CD4-positive, CD25-positive, alpha-beta regulatory T cell (primary cell): Measurements from ENCODE around the gene ADM. TPM values are rescaled to one million over a fixed set of nuclear protein-coding genes. Genes with fewer than 3 reads are reported as not detected.

Experiments
- ATAC-seq, 2 donors: fragments of 150-1000 bp; cut with Tn5 transposase; one replicate each; pipeline ENCODE4 v1.10.0; 2021; ENCODE audit warnings: low read depth in 2 of 2, moderate number of reproducible peaks in 2 of 2, moderate library complexity in 1 of 2
- DNase-seq, 3 donors: peaks; one replicate each; pipeline versions ENCODE4 v3.0.0 to v3.0.0-alpha.2; 2012 to 2022; ENCODE audit warnings: mixed read lengths in 1 of 3
- H3K27ac ChIP-seq: one replicate; pipeline ENCODE4 v1.7.0; 2013; ENCODE audit warnings: mild to moderate bottlenecking, low read length; ENCODE audit not compliant: insufficient read depth, poor library complexity, severe bottlenecking
- H3K27me3 ChIP-seq: one replicate; pipeline ENCODE4 v1.7.0; 2013; ENCODE audit warnings: low read length; ENCODE audit not compliant: control insufficient read depth, insufficient read depth
- H3K36me3 ChIP-seq: one replicate; pipeline ENCODE4 v1.7.0; 2013; ENCODE audit warnings: mild to moderate bottlenecking, low read length, moderate library complexity; ENCODE audit not compliant: control insufficient read depth, insufficient read depth
- H3K4me1 ChIP-seq: 2 replicates; pipeline ENCODE4 v1.7.0; 2013; ENCODE audit warnings: mild to moderate bottlenecking, low read length; ENCODE audit not compliant: insufficient read depth, control insufficient read depth, poor library complexity, severe bottlenecking
- H3K4me3 ChIP-seq: one replicate; pipeline ENCODE4 v1.7.0; 2013; ENCODE audit warnings: low read depth, mild to moderate bottlenecking, low read length, moderate library complexity
- H3K9me3 ChIP-seq, 2 experiments: 1 replicate in 1 of 2; 2 replicates in 1 of 2; pipeline ENCODE4 v1.7.0; 2013; ENCODE audit warnings: low read length in 2 of 2, mild to moderate bottlenecking in 1 of 2, moderate library complexity in 1 of 2; ENCODE audit not compliant: control insufficient read depth in 2 of 2
- H3K27ac Mint-ChIP-seq, 3 donors: one replicate each; pipeline ENCODE4 v1.8.0; 2020 to 2022; ENCODE audit warnings: mild to moderate bottlenecking in 3 of 3, mixed read lengths in 3 of 3, moderate library complexity in 2 of 3
- H3K27me3 Mint-ChIP-seq: one replicate; pipeline ENCODE4 v1.8.0; 2022; ENCODE audit warnings: mild to moderate bottlenecking, mixed read lengths
- H3K36me3 Mint-ChIP-seq: one replicate; pipeline ENCODE4 v1.8.0; 2020; ENCODE audit warnings: mixed read lengths
- H3K4me1 Mint-ChIP-seq, 4 donors: one replicate each; pipeline ENCODE4 v1.8.0; 2020 to 2022; ENCODE audit warnings: mixed read lengths in 4 of 4, mild to moderate bottlenecking in 1 of 4
- H3K4me3 Mint-ChIP-seq, 4 donors: one replicate each; pipeline ENCODE4 v1.8.0; 2020 to 2022; ENCODE audit warnings: mild to moderate bottlenecking in 4 of 4, mixed read lengths in 4 of 4, moderate library complexity in 3 of 4
- H3K9me3 Mint-ChIP-seq, 7 donors: one replicate each; pipeline ENCODE4 v1.8.0; 2020 to 2022; ENCODE audit warnings: mixed read lengths in 7 of 7, mild to moderate bottlenecking in 3 of 7, moderate library complexity in 2 of 7
- polyA plus RNA-seq, 4 donors: library from polyadenylated mRNA; unstranded; fragments of 300-500 nt; fragmentation: Illumina TruSeq; gene quantifications; one replicate each; pipeline ENCODE4 v1.2.3, GENCODE V29; 2021
- total RNA-seq: library from RNA; stranded (reverse); gene quantifications from one replicate; pipeline ENCODE4 v1.2.3, GENCODE V29; 2022

Gene ADM
- total and polyA plus RNA-seq, 5 donors from 2014 or later = 0.39 TPM; not detected in 4

GRCh38 chr11:10308201-10308954 lies 3.5 kb downstream of the ADM start:
- Mint-ChIP-seq H3K27me3 (peaks cover 87% of the 10 kb centered on the region), H3K9me3 (peaks cover 0 to 2% (median 0%) of the 10 kb centered on the region in 7 donors), H3K4me3 (peak overlapping the region; percentile 69 to 99 (median 90)), H3K4me1 (peaks cover 6 to 45% (median 20%) of the 10 kb centered on the region in 4 donors), H3K36me3 (no peaks in the 10 kb centered on the region), H3K27ac (peak overlapping the region in 2 of 3 donors; percentile 76 to 79)
- Histone ChIP-seq H3K27ac (no peak overlapping the region), H3K36me3 (no peaks in the 10 kb centered on the region), H3K4me1 (peaks cover 50% of the 10 kb centered on the region), H3K9me3 (no peaks in the 10 kb centered on the region), H3K27me3 (peaks cover 42% of the 10 kb centered on the region), H3K4me3 (peak overlapping the region; percentile 32)
- ATAC-seq (no peak), DNase-seq (no peak)

GRCh38 chr11:10309163-10310093 lies 4.6 kb downstream of the ADM start:
- ATAC-seq (no peak), DNase-seq (no peak)
- H3K4me1 ChIP-seq = peaks cover 39% of the 10 kb centered on the region
- no peak overlapping the region for H3K27ac Mint-ChIP-seq
- H3K4me3 Mint-ChIP-seq = no peak overlapping the region
- H3K36me3 Mint-ChIP-seq = no peaks in the 10 kb centered on the region
- no peak overlapping the region for H3K27ac ChIP-seq
- H3K36me3 ChIP-seq = no peaks in the 10 kb centered on the region
- peaks cover 5 to 35% (median 15%) of the 10 kb centered on the region in 4 donors for H3K4me1 Mint-ChIP-seq
- peaks cover 42% of the 10 kb centered on the region for H3K27me3 ChIP-seq
- H3K4me3 ChIP-seq = no peak overlapping the region
- H3K9me3 Mint-ChIP-seq = peaks cover 0 to 2% (median 0%) of the 10 kb centered on the region in 7 donors
- H3K9me3 ChIP-seq = no peaks in the 10 kb centered on the region
- H3K27me3 Mint-ChIP-seq = peaks cover 79% of the 10 kb centered on the region

GRCh38 chr11:10310301-10310841 lies 5.5 kb downstream of the ADM start:
- Mint-ChIP-seq H3K4me3 (no peak overlapping the region), H3K27me3 (peaks cover 75% of the 10 kb centered on the region), H3K27ac (no peak overlapping the region), H3K4me1 (peaks cover 5 to 29% (median 15%) of the 10 kb centered on the region in 4 donors), H3K36me3 (no peaks in the 10 kb centered on the region), H3K9me3 (peaks cover 0 to 2% (median 0%) of the 10 kb centered on the region in 7 donors)
- ATAC-seq (no peak), DNase-seq (no peak)
- Histone ChIP-seq H3K36me3 (no peaks in the 10 kb centered on the region), H3K27ac (no peak overlapping the region), H3K27me3 (peaks cover 39% of the 10 kb centered on the region), H3K9me3 (no peaks in the 10 kb centered on the region), H3K4me1 (peaks cover 30% of the 10 kb centered on the region), H3K4me3 (no peak overlapping the region)

- Mint-ChIP-seq H3K4me1 (peaks cover 5 to 16% (median 10%) of the 10 kb centered on the region in 4 donors), H3K36me3 (no peaks in the 10 kb centered on the region), H3K27me3 (peaks cover 66% of the 10 kb centered on the region), H3K4me3 (no peak overlapping the region), H3K9me3 (peaks cover 0 to under 1% (median 0%) of the 10 kb centered on the region in 7 donors), H3K27ac (no peak overlapping the region)
- Histone ChIP-seq H3K27me3 (peaks cover 36% of the 10 kb centered on the region), H3K27ac (no peak overlapping the region), H3K4me3 (no peak overlapping the region), H3K9me3 (no peaks in the 10 kb centered on the region), H3K4me1 (peaks cover 16% of the 10 kb centered on the region), H3K36me3 (no peaks in the 10 kb centered on the region)
- ATAC-seq (no peak), DNase-seq (no peak)
These were observed 6.9 kb downstream of the ADM start for GRCh38 chr11:10311802-10312201.

- peaks cover 0 to 2% (median 0%) of the 10 kb centered on the region in 4 donors for H3K4me1 Mint-ChIP-seq
- Histone ChIP-seq H3K27me3 (peaks cover 25% of the 10 kb centered on the region), H3K4me1 (no peaks in the 10 kb centered on the region), H3K9me3 (no peaks in the 10 kb centered on the region), H3K27ac (no peak overlapping the region), H3K4me3 (no peak overlapping the region), H3K36me3 (no peaks in the 10 kb centered on the region)
- ATAC-seq = peak; percentile 62 to 80
- DNase-seq = peak in 2 of 3 donors; percentile 32 to 69
- H3K9me3 Mint-ChIP-seq = no peaks in the 10 kb centered on the region
- no peak overlapping the region for H3K27ac Mint-ChIP-seq
- H3K27me3 Mint-ChIP-seq = peaks cover 46% of the 10 kb centered on the region
- no peak overlapping the region for H3K4me3 Mint-ChIP-seq
- no peaks in the 10 kb centered on the region for H3K36me3 Mint-ChIP-seq
These were observed 9.6 kb downstream of the ADM start for GRCh38 chr11:10314199-10315072.

GRCh38 chr11:10315083-10315482 lies 10.2 kb downstream of the ADM start:
- Histone ChIP-seq H3K4me3 (no peak overlapping the region), H3K27me3 (peaks cover 20% of the 10 kb centered on the region), H3K4me1 (no peaks in the 10 kb centered on the region), H3K9me3 (no peaks in the 10 kb centered on the region), H3K36me3 (no peaks in the 10 kb centered on the region), H3K27ac (no peak overlapping the region)
- ATAC-seq (no peak), DNase-seq (no peak)
- peak overlapping the region in 1 of 3 donors; percentile 9 for H3K27ac Mint-ChIP-seq
- peaks cover 40% of the 10 kb centered on the region for H3K27me3 Mint-ChIP-seq
- H3K4me1 Mint-ChIP-seq = peaks cover 0 to 2% (median 0%) of the 10 kb centered on the region in 4 donors
- H3K9me3 Mint-ChIP-seq = no peaks in the 10 kb centered on the region
- H3K36me3 Mint-ChIP-seq = no peaks in the 10 kb centered on the region
- H3K4me3 Mint-ChIP-seq = no peak overlapping the region
